GM23338 (cell line): Measurements from ENCODE around the gene IL16. TPM values are rescaled to one million over a fixed set of nuclear protein-coding genes. Genes with fewer than 3 reads are reported as not detected.

Experiments used
- ATAC-seq: fragments of 200-7000 bp; cut with Tn5 transposase; 3 replicates; pipeline ENCODE4 v1.9.1; 2020
- DNase-seq: peaks from one replicate; pipeline ENCODE4 v3.0.0-alpha.2; 2015; ENCODE audit warnings: low spot score
- H2AFZ ChIP-seq: fragments of 200-600 bp; sonication (generic); 2 replicates; pipeline ENCODE4 v1.8.0; 2016; ENCODE audit warnings: antibody characterized with exemption, mild to moderate bottlenecking, moderate library complexity
- H3F3A ChIP-seq: fragments of 200-600 bp; sonication (generic); replicated peaks from 2 replicates; pipeline ENCODE4 v1.8.0; 2017; ENCODE audit warnings: antibody characterized with exemption, mixed run types, low read depth
- H3K27ac ChIP-seq: fragments of 200-600 bp; sonication (generic); 2 replicates; pipeline ENCODE4 v1.6.1; 2016; ENCODE audit warnings: low read depth
- H3K27me3 ChIP-seq: fragments of 200-600 bp; sonication (generic); 2 replicates; pipeline ENCODE4 v1.8.0; 2016; ENCODE audit warnings: mild to moderate bottlenecking, mixed run types, moderate library complexity; ENCODE audit not compliant: insufficient read depth
- H3K36me3 ChIP-seq: fragments of 200-600 bp; sonication (generic); 2 replicates; pipeline ENCODE4 v1.8.0; 2016; ENCODE audit warnings: mild to moderate bottlenecking; ENCODE audit not compliant: insufficient read depth
- H3K4me1 ChIP-seq: fragments of 200-600 bp; sonication (generic); 2 replicates; pipeline ENCODE4 v1.8.0; 2016; ENCODE audit warnings: mild to moderate bottlenecking, moderate library complexity; ENCODE audit not compliant: insufficient read depth
- H3K4me2 ChIP-seq: fragments of 200-600 bp; sonication (generic); 2 replicates; pipeline ENCODE4 v1.7.1; 2017; ENCODE audit warnings: mixed run types
- H3K4me3 ChIP-seq: fragments of 200-600 bp; sonication (generic); 2 replicates; pipeline ENCODE4 v1.6.1; 2016; ENCODE audit warnings: mixed run types
- H3K79me2 ChIP-seq: fragments of 200-600 bp; sonication (generic); replicated peaks from 2 replicates; pipeline ENCODE4 v1.8.0; 2017; ENCODE audit warnings: mild to moderate bottlenecking; ENCODE audit not compliant: insufficient read depth
- H3K9me2 ChIP-seq: fragments of 200-600 bp; sonication (generic); 2 replicates; pipeline ENCODE4 v1.8.0; 2017; ENCODE audit not compliant: insufficient read depth
- H4K20me1 ChIP-seq: fragments of 200-600 bp; sonication (generic); replicated peaks from 2 replicates; pipeline ENCODE4 v1.8.0; 2017; ENCODE audit warnings: mild to moderate bottlenecking; ENCODE audit not compliant: insufficient read depth
- H3K27ac Mint-ChIP-seq: 2 replicates; pipeline ENCODE4 v1.8.0; 2020; ENCODE audit warnings: inconsistent platforms, mild to moderate bottlenecking, moderate library complexity, mixed read lengths
- H3K27me3 Mint-ChIP-seq: 3 replicates; pipeline ENCODE4 v1.8.0; 2022; ENCODE audit warnings: low read depth, mild to moderate bottlenecking, moderate library complexity, mixed read lengths, inconsistent platforms; ENCODE audit not compliant: insufficient read depth, poor library complexity
- H3K36me3 Mint-ChIP-seq: 3 replicates; pipeline ENCODE4 v1.8.0; 2021; ENCODE audit warnings: low read depth, mild to moderate bottlenecking, inconsistent platforms, moderate library complexity, mixed read lengths
- H3K4me1 Mint-ChIP-seq: 3 replicates; pipeline ENCODE4 v1.8.0; 2020; ENCODE audit warnings: mild to moderate bottlenecking, inconsistent platforms, mixed read lengths
- H3K4me3 Mint-ChIP-seq: 3 replicates; pipeline ENCODE4 v1.8.0; 2021; ENCODE audit warnings: moderate library complexity, mild to moderate bottlenecking, inconsistent platforms, mixed read lengths
- H3K9me3 Mint-ChIP-seq: 3 replicates; pipeline ENCODE4 v1.8.0; 2020; ENCODE audit warnings: moderate library complexity, mild to moderate bottlenecking, inconsistent platforms, mixed read lengths
- CREB1 ChIP-seq: fragments of 250-450 bp; sonication (Bioruptor Pico); IDR thresholded peaks from 2 replicates; pipeline ENCODE4 v1.5.0; 2020; ENCODE audit warnings: low read depth, mild to moderate bottlenecking, moderate library complexity
- CTCF ChIP-seq, 2 experiments: fragments of 200-600 bp in 1 of 2; sonication (generic) in 1 of 2; conservative IDR thresholded peaks; 2 replicates each; pipeline versions ENCODE4 v1.5.1 to v1.6.1; 2016 to 2017; ENCODE audit warnings: antibody characterized with exemption in 2 of 2, low read depth in 2 of 2, mild to moderate bottlenecking in 2 of 2, moderate library complexity in 1 of 2
- ETS1 ChIP-seq: IDR thresholded peaks from 2 replicates; pipeline ENCODE4 v1.6.1; 2016; ENCODE audit warnings: antibody characterized with exemption
- EZH2phosphoT487 ChIP-seq: fragments of 200-600 bp; sonication (generic); IDR thresholded peaks from one replicate; pipeline ENCODE4 v1.8.1; 2018; ENCODE audit warnings: antibody characterized with exemption; ENCODE audit not compliant: unreplicated experiment
- REST ChIP-seq: IDR thresholded peaks from one replicate; pipeline ENCODE4 v1.6.1; 2018; ENCODE audit warnings: antibody characterized with exemption; ENCODE audit not compliant: unreplicated experiment
- STAT1 ChIP-seq: IDR thresholded peaks from one replicate; pipeline ENCODE4 v1.6.1; 2016; ENCODE audit warnings: antibody characterized with exemption; ENCODE audit not compliant: unreplicated experiment
- ZNF114 ChIP-seq: fragments of 250-450 bp; sonication (Bioruptor Pico); IDR thresholded peaks from 2 replicates; pipeline ENCODE4 v1.5.0; 2020; ENCODE audit warnings: mild to moderate bottlenecking, moderate library complexity
- ZNF331 ChIP-seq: fragments of 250-450 bp; sonication (Bioruptor Pico); IDR thresholded peaks from 2 replicates; pipeline ENCODE4 v1.5.0; 2020; ENCODE audit warnings: low read depth, mild to moderate bottlenecking, moderate library complexity
- ZNF462 ChIP-seq: fragments of 250-450 bp; sonication (Bioruptor Pico); IDR thresholded peaks from 2 replicates; pipeline ENCODE4 v1.5.0; 2020; ENCODE audit warnings: mild to moderate bottlenecking, moderate library complexity
- polyA plus RNA-seq: library from polyadenylated mRNA; unstranded; fragments of >200 nt; fragmentation: Nextera tagmentation; extraction: Ambion mirVana; gene quantifications from 2 replicates; pipeline ENCODE4 v1.2.1, GENCODE V29; 2016
- total RNA-seq: library from RNA; depleted of rRNA; stranded (reverse); fragments of >200 nt; shearing (Covaris generic); gene quantifications from 2 replicates; pipeline ENCODE4 v1.2.3, GENCODE V29; 2014

Gene IL16
- total and polyA plus RNA-seq, 2 experiments from 2014 or later, result 0.29 TPM; not detected in 1

- no peak overlapping the region for H3K27ac ChIP-seq
- H3K27ac Mint-ChIP-seq, result no peak overlapping the region
- TF ChIP-seq EZH2phosphoT487, result no peak
- TF ChIP-seq ZNF331 (CRISPR knock-in tag), result no peak
- TF ChIP-seq ZNF114 (CRISPR knock-in tag), result no peak
- TF ChIP-seq STAT1, result no peak
- TF ChIP-seq ZNF462 (CRISPR knock-in tag), result no peak
- TF ChIP-seq CTCF (conservative IDR thresholded peaks at IDR 0.05; ENCODE audit: low read depth in 2 of 2), result no peak
- no peak for TF ChIP-seq CREB1 (CRISPR knock-in tag)
- TF ChIP-seq ETS1, result no peak
- no peak for TF ChIP-seq REST
- H3K4me2 ChIP-seq, result no peak overlapping the region
- peaks cover 5% of the 10 kb centered on the region for H3K27me3 Mint-ChIP-seq
- DNase-seq (no peak), ATAC-seq (peak; percentile 37)
- peaks cover 14% of the 10 kb centered on the region for H3K36me3 Mint-ChIP-seq
- no peaks in the 10 kb centered on the region for H3K79me2 ChIP-seq
- H3K36me3 ChIP-seq, result no peaks in the 10 kb centered on the region; the same call in 1 of the 2 replicates
- no peaks in the 10 kb centered on the region for H3K9me2 ChIP-seq
- H3K4me3 Mint-ChIP-seq, result no peak overlapping the region
- H3K4me1 ChIP-seq, result peaks cover 6% of the 10 kb centered on the region; the same call in 1 of the 2 replicates
- H3K9me3 Mint-ChIP-seq, result peaks cover 29% of the 10 kb centered on the region
- no peak overlapping the region for H2AFZ ChIP-seq
- H3K27me3 ChIP-seq, result no peaks in the 10 kb centered on the region
- H3F3A ChIP-seq, result no peaks in the 10 kb centered on the region
- peaks cover 9% of the 10 kb centered on the region; the same call in 2 of the 3 replicates for H3K4me1 Mint-ChIP-seq
- no peaks in the 10 kb centered on the region for H4K20me1 ChIP-seq
- no peak overlapping the region for H3K4me3 ChIP-seq
Observed at GRCh38 chr15:81274255-81274654, 77.6 kb downstream of the IL16 start.
